Liver (tissue), 3 donors: Measurements from ENCODE around the gene KRTAP10-2.

Experiments used
- GABPA ChIP-seq, 2 donors: IDR thresholded peaks in 1 of 2; conservative IDR thresholded peaks in 1 of 2; 2 replicates each; pipeline ENCODE4 v1.6.1; 2016; ENCODE audit warnings: antibody characterized with exemption in 2 of 2, mild to moderate bottlenecking in 1 of 2, moderate library complexity in 1 of 2
- HNF4A ChIP-seq, 2 donors: conservative IDR thresholded peaks; 2 replicates each; pipeline ENCODE4 v1.6.1; 2016; ENCODE audit warnings: antibody characterized with exemption in 2 of 2, mild to moderate bottlenecking in 2 of 2
- HNF4G ChIP-seq: IDR thresholded peaks from 2 replicates; pipeline ENCODE4 v1.6.1; 2016; ENCODE audit warnings: antibody characterized with exemption
- NR2F2 ChIP-seq: IDR thresholded peaks from 2 replicates; pipeline ENCODE4 v1.6.1; 2016; ENCODE audit warnings: antibody characterized with exemption
- RAD21 ChIP-seq, 2 donors: IDR thresholded peaks; 2 replicates each; pipeline ENCODE4 v1.6.1; 2016; ENCODE audit warnings: antibody characterized with exemption in 2 of 2, mild to moderate bottlenecking in 2 of 2
- REST ChIP-seq: IDR thresholded peaks from 2 replicates; pipeline ENCODE4 v1.6.1; 2016; ENCODE audit warnings: antibody characterized with exemption, mild to moderate bottlenecking
- SP1 ChIP-seq: IDR thresholded peaks from 2 replicates; pipeline ENCODE4 v1.6.1; 2018; ENCODE audit warnings: antibody characterized with exemption, mild to moderate bottlenecking
- TAF1 ChIP-seq: conservative IDR thresholded peaks from 2 replicates; pipeline ENCODE4 v1.6.1; 2016; ENCODE audit warnings: antibody characterized with exemption, mild to moderate bottlenecking
- YY1 ChIP-seq: IDR thresholded peaks from 2 replicates; pipeline ENCODE4 v1.6.1; 2016; ENCODE audit warnings: antibody characterized with exemption, mild to moderate bottlenecking
- ZBTB33 ChIP-seq: IDR thresholded peaks from 2 replicates; pipeline ENCODE4 v1.6.1; 2016; ENCODE audit warnings: antibody characterized with exemption
- TF ChIP-seq, protein P1 (sequence below): fragments of 150-350 bp; IDR thresholded peaks from 2 replicates; pipeline ENCODE4 v1.5.1; 2017; ENCODE audit warnings: improper control_type of control experiment, low read depth, low read length; ENCODE audit not compliant: missing input control
- TF ChIP-seq, protein P2 (sequence below): IDR thresholded peaks from 2 replicates; pipeline ENCODE4 v1.6.1; 2016; ENCODE audit warnings: antibody characterized with exemption
- TF ChIP-seq, protein P3 (sequence below): IDR thresholded peaks from 2 replicates; pipeline ENCODE4 v1.6.1; 2016; ENCODE audit warnings: antibody characterized with exemption
- donor health status: healthy.
- donor health status: healthy.

GRCh38 chr21:44568261-44568660 lies 17.0 kb upstream of the KRTAP10-2 start:
- TF ChIP-seq REST (no peak), RAD21 (IDR thresholded peaks at IDR 0.05) (no peak), GABPA (IDR thresholded peaks at IDR 0.05 in 1 of 2, conservative IDR thresholded peaks at IDR 0.05 in 1 of 2) (no peak), YY1 (no peak), ZBTB33 (no peak), TAF1 (no peak), SP1 (no peak), HNF4G (no peak), NR2F2 (no peak), HNF4A (conservative IDR thresholded peaks at IDR 0.05) (no peak)
- TF ChIP-seq, protein P1, sequence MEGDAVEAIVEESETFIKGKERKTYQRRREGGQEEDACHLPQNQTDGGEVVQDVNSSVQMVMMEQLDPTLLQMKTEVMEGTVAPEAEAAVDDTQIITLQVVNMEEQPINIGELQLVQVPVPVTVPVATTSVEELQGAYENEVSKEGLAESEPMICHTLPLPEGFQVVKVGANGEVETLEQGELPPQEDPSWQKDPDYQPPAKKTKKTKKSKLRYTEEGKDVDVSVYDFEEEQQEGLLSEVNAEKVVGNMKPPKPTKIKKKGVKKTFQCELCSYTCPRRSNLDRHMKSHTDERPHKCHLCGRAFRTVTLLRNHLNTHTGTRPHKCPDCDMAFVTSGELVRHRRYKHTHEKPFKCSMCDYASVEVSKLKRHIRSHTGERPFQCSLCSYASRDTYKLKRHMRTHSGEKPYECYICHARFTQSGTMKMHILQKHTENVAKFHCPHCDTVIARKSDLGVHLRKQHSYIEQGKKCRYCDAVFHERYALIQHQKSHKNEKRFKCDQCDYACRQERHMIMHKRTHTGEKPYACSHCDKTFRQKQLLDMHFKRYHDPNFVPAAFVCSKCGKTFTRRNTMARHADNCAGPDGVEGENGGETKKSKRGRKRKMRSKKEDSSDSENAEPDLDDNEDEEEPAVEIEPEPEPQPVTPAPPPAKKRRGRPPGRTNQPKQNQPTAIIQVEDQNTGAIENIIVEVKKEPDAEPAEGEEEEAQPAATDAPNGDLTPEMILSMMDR = no peak
- TF ChIP-seq, protein P2, sequence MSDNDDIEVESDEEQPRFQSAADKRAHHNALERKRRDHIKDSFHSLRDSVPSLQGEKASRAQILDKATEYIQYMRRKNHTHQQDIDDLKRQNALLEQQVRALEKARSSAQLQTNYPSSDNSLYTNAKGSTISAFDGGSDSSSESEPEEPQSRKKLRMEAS = no peak
- TF ChIP-seq, protein P3, sequence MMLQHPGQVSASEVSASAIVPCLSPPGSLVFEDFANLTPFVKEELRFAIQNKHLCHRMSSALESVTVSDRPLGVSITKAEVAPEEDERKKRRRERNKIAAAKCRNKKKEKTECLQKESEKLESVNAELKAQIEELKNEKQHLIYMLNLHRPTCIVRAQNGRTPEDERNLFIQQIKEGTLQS = no peak
